ENCODE results near the gene ZNF804B. TPM values are rescaled to one million over a fixed set of nuclear protein-coding genes. Genes with fewer than 3 reads are reported as not detected.

ZNF804B gene
- total RNA-seq, 4 donors from 2014 or later = not detected

DNA sequence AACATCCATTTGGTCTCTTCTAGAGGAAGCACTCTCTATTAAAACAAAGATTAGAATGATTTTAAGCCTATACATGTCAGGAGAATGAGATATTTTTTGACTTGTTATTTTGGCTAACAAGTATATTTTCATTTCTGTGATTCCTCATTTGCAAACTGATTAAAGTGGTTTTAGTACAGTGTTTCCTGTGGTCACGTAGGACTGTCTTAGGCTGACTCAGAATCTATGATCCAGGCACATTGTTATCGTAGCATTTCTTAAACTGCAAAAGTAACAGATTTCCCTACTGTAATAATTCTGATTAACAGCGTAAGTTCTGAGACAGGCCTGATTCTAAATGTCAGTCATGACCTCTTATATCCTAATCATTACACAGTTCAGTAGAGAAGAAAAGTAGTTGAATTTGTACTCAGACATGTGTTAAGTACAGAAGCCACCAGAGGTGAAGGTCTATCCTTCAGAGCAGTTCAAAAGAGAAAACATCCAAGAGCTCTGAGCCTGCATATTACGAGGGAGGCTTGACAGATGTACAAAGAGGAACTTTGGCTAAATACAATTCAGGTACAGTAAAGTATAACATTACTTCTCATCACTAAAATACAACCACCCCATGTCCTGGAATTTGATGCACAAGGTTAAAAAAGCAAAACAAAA, 160.1 kb downstream of the ZNF804B start:
- TF ChIP-seq, protein P1, sequence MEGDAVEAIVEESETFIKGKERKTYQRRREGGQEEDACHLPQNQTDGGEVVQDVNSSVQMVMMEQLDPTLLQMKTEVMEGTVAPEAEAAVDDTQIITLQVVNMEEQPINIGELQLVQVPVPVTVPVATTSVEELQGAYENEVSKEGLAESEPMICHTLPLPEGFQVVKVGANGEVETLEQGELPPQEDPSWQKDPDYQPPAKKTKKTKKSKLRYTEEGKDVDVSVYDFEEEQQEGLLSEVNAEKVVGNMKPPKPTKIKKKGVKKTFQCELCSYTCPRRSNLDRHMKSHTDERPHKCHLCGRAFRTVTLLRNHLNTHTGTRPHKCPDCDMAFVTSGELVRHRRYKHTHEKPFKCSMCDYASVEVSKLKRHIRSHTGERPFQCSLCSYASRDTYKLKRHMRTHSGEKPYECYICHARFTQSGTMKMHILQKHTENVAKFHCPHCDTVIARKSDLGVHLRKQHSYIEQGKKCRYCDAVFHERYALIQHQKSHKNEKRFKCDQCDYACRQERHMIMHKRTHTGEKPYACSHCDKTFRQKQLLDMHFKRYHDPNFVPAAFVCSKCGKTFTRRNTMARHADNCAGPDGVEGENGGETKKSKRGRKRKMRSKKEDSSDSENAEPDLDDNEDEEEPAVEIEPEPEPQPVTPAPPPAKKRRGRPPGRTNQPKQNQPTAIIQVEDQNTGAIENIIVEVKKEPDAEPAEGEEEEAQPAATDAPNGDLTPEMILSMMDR (IDR thresholded peaks at IDR 0.05; ENCODE audit: low read depth) = no peak

DNA sequence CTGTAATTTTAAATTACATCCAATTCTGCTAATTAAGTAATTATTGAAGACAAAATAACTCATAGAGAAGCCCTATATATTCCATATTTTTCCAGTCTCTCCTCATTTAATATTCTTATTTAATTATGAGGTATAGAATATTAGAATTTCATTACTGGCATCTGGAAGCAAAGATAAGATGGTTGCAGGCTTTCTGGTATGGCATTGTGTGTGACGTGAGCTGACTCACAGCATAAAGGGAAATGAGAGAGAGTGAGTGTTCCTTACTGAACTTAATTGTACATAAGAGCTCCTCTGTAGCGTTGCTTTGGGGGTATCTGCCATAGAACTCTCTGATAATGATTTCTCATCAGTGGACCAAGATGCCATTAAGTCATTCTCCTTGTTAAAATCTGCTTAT, 163.4 kb downstream of the ZNF804B start:
- TF ChIP-seq, protein P1 (IDR thresholded peaks at IDR 0.05; ENCODE audit: low read depth) = no peak

DNA sequence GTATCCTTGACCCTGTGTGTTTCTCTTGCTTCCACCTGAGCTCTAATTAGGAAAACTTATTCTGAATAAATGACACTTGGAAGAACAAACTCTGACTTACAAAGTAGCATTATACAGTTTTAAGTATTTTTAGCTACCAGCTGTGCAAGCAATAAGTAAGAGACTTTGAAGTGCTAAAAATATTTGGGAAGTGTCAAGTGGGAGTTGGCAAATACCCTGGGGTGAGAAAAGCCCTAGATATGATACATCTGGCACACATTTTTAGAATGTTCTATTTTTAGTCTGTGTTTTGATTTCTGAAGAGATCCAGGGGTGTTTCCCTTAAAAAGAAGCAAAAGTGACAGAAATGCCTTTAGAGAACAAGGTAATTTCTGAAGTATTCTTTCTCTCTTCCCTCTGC, 168.8 kb downstream of the ZNF804B start:
- TF ChIP-seq, protein P1 (IDR thresholded peaks at IDR 0.05; ENCODE audit: low read depth) = no peak

DNA sequence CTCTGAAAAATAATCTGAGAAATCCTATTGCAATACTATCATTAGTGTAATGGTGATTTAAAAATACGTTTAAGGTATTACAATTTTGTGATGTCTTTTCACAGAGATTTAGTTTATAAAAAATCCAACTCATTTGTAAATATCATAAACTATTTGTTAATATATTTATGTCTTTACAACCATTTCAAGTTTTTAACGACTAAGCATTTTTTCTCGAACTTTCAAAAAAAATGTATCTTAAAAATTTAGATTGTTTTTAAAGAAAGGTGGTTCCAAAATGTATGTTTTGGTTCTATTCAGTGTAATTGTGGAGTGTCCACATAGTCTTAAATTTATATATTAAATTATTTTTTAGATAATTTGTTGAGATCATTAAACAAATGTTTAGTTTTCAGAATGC, 170.2 kb downstream of the ZNF804B start:
- TF ChIP-seq, protein P1 (IDR thresholded peaks at IDR 0.05; ENCODE audit: low read depth) = no peak

DNA sequence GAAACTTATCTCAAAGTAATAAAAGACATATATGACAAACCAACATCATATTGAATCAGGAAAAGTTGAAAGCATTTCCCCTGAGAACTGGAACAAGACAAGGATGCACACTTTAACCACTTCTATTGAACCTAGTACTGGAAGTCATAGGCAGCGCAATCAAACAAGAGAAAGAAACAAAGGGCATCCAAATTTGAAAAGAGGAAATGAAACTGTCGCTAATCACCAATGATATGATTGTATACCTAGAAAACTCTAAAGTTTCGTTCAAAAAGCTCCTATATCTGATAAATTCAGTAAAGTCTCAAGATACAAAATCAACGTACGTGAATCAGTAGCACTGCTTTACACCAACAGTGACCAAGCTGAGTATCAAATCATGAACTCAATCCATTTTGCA, 173.8 kb downstream of the ZNF804B start:
- TF ChIP-seq, protein P1 (IDR thresholded peaks at IDR 0.05; ENCODE audit: low read depth) = no peak

DNA sequence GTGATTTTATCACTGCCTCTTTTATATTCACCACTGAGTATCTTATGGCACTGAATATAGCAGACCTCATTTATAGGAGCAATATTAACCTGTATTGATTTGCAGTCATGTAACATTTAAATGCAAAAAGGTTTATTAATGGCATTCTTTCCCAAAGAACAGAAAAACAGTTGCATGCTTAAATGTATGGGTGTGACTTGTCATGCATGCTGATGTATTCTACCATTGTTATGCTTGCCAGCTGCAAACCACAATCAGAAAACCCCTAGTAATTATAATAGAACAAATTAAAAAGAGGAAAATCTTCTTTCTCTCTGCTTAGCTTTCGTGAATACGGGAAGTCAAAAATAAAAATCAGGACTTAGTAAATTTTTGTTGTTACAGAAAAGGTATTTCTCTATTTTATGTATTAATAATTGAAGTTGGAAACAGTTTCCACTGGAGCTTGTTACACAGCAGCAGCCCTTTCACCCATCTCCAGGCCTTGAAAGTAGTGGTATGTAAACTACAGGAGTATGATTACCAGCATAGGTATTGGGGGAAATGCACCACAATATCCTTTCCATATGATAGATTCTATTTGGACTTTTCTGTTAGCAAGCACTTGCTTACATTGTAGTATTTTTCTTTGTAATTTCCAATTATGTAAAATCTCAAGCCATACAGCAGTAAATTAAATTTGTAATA, 183.5 kb downstream of the ZNF804B start:
- TF ChIP-seq, protein P1 (IDR thresholded peaks at IDR 0.05; ENCODE audit: low read depth) = no peak

DNA sequence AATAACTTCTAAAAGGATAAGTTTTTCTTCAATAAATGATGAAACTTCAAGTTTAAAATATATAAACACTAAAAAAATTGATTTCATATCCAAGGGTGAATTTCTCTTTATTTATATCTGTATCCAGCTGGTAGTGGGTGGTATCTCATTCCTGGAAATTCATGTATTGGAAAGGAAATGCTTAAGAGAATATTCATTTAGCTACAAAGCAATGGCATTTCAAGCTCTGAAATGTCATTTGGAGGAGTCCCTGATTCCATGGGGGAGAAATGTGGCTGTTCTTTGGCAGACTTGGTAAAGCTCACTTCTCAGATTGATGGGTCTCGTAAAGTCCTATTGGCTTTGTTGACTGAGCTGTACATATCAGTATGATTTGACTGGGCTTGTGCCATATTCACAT, 192.3 kb downstream of the ZNF804B start:
- TF ChIP-seq, protein P1 (IDR thresholded peaks at IDR 0.05; ENCODE audit: low read depth) = no peak

Data from subcutaneous adipose tissue (tissue), 4 donors.